GM18511 (cell line): Measurements from ENCODE around the gene TBC1D32.
"Not testable (repeated sequence)": the region's sequence is repeated elsewhere in the genome, so short reads cannot be mapped to it uniquely, and the experiment has no call there.

ENCODE experiments used
- ATAC-seq: cut with Tn5 transposase; IDR thresholded peaks from one replicate; pipeline ENCODE4 v1.9.1; 2021; ENCODE audit warnings: mild to moderate bottlenecking, moderate library complexity; ENCODE audit not compliant: unreplicated experiment

TBC1D32 gene

DNA sequence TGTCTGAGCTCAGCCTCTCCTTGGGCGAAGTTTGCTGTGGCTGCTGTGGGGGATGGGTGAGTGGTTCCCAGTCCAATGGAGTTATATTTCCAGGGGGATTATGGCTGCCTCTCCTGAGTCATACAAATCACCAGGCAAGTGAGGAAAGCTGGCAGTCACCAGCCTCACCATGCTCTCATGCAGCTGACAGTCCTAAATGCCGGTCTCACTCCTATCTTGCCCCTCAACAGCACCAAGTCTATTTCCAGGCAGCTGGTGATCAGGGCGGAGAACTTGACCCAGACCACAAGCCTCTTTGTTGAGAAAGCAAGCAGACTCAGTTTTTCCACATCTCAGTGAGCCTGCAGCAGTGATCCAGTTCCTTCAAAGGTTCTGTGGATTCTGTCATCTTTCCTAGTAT is 98.9 kb downstream of the TBC1D32 start:
- ATAC-seq = no peak

DNA sequence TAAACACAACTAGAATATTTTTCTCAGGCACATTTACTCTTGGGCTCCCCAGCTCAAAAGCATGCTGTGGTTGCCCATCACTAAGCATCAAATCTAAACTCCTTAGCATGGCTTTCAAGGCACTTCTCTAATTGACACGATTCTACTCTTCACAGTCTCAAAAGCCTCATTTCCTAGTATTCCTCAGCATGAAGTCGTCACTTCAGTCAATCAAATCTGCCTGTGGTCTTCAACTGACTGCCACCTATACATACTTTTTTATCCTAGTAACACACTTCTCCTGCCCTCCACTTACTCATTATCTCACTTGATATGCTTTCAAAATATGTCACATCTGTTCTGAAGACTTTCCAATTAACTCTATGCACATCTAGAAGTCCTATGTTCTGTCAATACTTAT is 110.3 kb downstream of the TBC1D32 start:
- no peak for ATAC-seq

DNA sequence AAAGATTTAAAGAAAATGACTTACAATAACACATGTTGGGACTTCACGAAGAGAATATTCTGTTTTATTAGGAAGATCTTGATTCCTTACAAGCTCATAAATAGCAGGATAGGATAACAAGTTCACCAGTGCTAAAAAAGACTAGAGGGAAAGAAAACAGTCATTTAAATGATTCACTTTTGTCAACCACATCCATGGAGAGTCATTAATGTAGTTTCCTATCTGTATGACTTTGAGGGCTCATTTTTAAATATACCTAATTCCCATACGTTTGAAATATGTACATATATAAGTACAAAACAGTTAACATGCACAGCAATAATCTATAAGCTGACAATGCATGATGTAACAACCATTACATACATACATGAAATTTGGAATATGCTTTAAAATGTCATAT is 111.1 kb downstream of the TBC1D32 start:
- ATAC-seq = no peak

DNA sequence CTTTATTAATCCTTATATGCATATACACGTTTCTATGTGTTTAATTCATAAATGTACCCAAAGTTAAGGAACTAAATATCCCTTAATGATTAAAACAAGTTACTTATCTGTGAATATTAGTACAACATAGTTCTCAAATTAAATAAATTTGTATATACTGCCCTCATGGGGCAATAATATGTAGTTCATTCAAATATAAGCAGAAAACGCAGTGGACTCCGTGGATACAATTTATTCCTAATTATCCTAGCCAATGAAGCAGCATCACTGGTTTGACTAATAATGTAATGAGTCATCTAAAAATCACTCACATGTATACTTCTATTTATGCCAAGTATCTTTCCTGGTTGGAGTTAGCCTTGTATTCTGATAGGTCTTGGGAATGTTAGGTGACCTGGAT is 111.6 kb downstream of the TBC1D32 start:
- no peak for ATAC-seq

DNA sequence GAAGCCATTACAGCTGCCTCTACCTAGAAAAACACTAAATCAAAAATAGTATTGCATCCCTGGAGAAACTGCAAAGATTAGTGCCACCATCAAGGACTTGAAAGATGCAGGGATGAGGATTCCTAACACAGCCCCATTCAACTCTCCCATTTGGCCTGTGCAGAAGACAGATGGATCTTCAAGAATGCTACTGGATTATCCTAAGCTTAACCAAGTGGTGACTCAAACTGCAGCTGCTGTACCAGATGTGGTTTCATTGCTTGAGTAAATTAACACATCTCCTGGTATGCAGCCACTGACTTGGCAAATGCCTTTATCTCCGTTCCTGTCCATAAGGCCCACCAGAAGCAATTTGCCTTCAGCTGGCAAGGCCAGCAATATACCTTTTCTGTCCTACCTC is 117.4 kb downstream of the TBC1D32 start:
- ATAC-seq = no peak

DNA sequence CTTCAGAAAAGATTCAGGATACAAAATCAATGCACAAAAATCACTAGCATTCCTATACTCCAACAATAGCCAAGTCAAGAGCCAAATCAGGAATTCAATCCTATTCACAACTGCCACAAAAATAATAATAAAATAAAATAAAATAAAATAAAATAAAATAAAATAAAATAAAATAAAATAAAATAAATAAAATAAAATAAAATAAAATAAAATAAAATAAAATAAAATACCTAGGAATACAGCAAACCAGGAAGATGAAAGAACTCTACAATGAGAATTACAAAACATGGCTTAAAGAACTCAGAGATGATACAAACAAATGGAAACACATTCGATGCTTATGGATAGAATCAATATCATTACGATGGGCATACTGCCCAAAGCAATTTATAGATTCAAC is 120.9 kb downstream of the TBC1D32 start:
- ATAC-seq = not testable (repeated sequence)

DNA sequence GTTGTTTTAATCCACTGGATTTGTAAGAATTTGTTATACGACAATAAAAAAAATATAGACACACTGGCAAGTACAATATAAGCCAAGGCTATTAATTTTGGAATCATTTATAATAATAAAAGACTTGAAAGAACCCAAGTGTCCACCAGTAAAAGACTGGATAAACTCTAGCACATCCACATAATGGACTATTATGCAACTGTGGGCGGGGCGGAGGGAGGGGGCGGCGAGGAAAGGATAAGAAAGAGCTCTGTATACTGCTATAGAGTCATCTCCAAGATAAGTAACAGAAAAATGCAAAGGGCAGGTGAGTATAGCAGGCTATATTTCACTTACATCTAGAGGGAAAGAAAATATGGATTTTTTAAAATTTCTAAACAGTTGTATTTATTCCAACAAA is 123.3 kb downstream of the TBC1D32 start:
- no peak for ATAC-seq

DNA sequence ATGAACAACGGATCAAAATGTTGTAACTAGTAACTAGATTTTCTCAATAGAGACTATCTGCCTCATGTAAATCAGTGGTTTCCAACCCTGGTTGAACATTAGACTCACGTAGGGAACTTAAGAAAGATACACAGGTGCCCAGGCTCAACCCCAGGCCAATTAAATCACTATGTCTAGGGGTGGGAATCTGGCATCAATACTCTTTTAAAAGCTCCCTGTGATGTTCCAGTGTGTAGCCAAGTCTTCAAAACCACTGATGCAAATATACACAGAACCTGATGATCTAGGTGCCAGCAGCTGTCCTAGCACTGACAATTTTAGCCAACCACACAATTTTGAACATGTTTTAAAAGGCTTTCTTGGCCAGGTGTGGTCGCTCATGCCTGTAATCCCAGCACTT is 128.7 kb downstream of the TBC1D32 start:
- peak; percentile 63 for ATAC-seq

DNA sequence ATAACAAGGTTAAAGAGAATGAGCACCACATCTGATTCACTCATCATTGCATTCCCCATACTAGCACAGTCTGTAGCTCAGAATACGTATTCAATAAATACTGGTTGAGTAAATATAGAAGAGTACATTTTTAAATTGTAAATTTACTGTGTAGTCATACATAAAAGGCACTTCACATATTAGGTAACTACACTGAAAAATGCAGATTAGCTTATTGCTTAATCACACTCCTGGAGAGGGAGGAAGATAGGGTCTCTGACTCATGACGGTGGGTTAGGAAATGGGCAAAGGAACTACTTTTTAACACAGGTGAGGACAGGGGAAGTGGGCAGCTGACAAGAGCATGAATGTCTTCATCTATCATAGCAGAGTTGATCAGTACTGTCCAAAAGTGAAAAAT is 133.2 kb downstream of the TBC1D32 start:
- ATAC-seq = no peak

DNA sequence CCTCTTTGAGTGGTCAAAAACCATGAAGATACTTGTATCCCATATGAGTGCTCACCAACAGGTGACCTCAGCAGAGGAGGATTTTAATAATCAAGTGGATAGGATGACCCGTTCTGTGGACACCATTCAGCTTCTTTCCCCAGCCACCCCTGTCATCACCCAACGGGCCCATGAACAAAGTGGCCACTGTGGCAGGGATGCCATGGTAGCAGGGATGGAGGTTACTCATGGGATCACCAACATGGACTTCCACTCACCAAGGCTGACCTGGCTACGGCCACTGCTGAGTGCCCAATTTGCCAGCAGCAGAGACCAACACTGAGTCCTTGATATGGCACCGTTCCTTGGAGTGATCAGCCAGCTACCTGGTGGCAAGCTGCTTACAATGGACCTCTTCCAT is 138.2 kb downstream of the TBC1D32 start:
- not testable (repeated sequence) for ATAC-seq

DNA sequence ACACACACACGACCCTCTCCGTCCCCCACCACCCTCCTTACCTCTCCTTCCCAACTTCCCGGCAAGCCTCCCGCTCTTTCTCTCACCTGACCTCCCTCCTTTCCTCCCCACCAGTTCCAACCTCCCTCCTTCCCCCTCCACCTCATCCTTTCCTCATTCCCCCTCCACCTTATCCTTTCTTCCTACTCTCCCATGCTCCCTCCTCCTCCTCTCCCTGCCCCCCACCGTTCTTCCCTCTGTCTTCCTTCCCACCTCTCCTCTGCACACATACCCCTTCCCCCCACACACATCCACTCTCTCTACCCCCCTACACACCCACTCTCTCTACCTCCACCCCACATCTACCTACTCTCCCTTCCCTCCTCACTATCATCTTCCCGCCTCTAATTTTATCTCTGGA is 144.2 kb downstream of the TBC1D32 start:
- ATAC-seq = no peak

DNA sequence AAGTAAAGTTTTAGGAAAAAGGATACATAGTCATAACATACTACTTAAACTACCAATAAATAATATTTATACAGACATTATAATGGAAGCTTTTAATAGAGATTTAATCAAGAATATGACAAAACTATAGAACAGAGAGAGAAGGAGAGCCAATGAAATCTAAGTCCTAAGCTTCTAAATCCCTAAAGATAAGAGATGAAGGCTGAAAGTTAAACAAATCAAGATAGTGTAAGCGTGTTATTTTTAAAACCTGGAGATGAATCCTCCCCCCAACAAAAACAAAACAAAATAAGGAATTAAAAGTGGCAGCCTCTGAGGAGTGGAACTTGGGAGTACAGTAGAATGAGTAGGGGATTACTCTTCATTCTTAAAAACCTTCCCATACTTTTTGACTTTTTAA is 145.9 kb downstream of the TBC1D32 start:
- no peak for ATAC-seq

DNA sequence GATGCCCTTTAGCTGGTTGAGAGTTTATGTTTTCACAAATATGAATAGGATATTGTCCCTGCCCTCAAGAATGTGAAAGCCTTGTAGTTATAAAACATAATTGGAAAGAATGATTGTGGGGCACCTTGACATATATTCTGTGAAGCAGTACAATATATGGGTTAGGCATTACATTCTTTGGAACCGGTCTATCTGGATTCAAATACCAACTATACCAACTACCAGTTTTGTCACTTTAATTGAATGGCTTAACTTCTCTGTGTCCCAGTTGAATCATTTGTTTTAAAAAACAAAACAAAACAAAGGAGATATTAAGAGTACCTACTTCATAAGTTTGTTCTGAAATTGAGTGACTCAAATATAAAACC is 146.5 kb downstream of the TBC1D32 start:
- ATAC-seq = no peak

DNA sequence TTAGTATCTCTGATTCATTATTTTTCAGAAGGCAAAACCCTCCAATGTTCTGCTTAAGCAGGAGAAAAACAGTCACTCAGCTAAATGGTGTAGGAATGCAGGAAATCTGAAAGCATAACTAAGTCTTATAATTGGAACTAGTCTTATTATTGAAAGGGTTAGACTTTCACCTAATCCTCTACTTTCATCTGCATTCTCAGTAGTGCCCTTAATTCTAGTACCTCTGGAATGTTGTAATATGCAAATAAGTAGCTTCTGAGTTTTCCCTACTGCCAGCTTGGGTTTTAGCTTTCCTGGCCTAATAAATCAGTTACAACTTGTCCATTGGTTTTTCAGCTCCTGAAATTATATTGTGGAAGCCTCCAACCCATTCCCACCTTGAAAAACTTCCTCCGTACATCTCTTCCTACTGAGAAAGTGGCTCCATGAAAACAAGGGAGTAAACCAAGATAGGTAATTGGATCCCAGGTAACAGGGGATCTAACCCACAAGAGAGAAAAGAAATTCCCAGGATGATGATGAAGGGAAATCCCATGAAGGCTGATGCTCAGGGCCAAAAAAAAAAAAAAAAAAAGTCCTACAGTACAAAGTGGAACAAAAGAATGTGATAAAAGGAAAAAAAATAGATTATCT is 147.0 kb downstream of the TBC1D32 start:
- ATAC-seq = no peak

DNA sequence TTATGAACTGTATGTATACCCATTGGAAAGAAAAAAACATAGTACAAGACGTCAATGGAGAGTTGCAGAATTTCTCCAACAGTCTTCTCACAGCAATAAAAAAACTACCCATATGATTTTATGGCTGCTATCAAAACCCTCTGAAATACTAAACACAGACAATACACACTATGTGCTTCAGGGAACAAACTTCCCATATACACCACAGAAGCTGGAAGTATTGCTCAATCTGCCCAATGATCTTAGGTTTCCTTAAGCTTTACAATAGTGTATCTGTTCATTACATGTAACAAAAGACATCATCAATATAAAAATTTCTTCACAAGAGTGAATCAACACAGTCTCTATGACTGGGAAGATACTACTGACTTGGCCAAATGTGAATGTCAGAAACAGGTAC is 150.5 kb downstream of the TBC1D32 start:
- no peak for ATAC-seq

DNA sequence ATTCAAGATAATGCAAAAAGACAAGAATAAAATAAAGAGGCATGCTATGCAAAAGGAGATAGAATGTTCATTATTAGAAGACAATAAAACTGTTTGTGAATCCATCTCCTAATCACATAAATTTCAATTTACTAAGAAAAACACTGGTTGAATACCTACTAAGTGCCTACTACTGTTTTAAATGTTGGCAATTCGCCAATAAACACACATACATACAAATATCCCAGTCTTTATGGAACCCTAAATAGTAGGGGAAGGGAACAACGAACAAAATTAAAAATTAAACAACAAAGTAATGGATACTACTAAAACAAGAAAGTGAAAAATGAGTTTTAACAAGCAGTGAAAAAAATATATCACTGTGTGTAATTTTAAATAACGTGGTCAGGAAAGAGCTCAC is 158.5 kb downstream of the TBC1D32 start:
- ATAC-seq = no peak

DNA sequence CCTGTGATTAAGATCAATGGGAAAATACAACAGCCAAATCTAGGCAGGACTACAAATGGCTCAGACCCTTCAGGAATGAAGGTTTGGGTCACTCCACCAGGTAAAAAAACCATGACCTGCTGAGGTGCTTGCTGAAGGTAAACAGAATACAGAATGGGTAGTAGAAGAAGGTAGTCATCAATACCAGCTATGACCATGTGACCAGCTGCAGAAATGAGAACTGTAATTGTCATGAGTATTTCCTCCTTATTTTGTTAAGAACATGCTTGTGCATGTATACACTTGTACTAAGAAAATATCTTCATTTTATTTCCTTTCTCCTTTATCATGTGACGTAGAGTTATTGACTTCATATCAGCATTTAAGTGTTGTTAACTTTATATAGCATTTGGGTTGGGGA is 161.8 kb downstream of the TBC1D32 start:
- not testable (repeated sequence) for ATAC-seq

DNA sequence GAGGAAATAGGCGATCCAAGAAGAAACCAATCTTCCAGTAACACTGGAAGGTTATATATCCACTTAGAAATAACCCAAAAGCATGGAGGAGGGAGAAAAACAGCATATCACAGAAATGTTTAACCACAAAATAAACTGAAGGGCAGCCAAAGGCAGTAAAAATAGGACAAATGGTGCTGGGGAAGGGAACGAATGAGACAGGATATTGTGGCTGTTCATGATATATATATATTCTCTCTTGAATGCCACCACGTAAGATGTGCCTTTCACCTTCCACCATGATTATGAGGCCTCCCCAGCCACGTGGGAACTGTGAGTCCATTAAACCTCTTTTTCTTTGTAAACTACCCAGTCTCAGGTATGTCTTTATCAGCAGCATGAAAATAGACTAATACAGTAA is 162.4 kb downstream of the TBC1D32 start:
- no peak for ATAC-seq

DNA sequence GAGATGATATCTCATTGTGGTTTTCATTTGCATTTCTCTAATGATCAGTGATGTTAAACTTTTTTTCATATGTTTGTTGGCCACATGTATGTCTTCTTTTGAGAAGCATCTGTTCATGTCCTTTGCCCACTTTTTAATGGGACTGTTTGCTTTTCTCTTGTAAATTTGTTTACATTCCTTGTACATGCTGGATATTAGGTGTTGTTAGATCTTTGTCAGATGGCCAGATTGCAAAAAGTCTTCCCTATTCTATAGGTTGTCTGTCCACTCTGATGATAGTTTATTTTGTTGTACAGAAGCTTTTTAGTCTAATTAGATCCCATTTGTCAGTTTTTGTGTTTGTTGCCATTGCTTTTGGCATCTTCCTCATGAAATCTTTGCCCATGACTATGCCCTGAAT is 172.4 kb downstream of the TBC1D32 start:
- ATAC-seq = no peak

DNA sequence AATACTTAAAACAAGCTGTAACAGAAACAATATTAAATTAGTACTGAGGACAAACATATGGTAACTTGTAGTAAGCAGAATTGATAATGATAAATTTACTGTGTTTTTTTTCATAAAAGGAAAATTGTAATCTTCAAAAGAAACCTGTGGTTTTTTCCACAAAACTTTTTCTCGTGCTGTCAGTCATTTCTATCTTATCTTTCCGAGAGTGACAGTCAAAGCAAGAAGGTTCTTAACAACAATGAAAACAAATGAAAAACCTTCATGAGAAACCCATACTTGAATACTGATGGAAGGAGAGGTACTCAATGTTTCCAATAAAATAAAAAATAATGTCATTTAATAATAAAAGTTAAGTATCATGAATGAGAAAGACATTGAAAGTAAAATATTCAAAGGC is 174.0 kb downstream of the TBC1D32 start:
- no peak for ATAC-seq

DNA sequence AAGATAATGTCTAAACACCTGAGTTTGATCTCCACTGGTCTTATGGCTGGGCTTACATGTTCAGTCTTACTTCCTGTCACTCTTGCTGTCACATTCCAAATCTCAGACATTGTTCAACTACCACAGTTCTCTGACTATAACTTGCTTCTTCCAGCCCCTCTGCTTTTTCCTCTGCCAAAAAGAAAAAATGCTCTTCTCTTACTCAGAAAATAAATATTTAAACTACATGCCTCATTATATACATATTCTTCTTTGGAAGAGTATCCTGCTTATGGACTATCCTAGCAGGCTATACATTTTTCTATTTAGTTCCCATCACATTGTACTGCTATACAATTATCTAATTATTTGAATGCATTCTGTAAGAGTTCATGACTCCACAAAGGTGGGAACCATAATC is 175.4 kb downstream of the TBC1D32 start:
- no peak for ATAC-seq

DNA sequence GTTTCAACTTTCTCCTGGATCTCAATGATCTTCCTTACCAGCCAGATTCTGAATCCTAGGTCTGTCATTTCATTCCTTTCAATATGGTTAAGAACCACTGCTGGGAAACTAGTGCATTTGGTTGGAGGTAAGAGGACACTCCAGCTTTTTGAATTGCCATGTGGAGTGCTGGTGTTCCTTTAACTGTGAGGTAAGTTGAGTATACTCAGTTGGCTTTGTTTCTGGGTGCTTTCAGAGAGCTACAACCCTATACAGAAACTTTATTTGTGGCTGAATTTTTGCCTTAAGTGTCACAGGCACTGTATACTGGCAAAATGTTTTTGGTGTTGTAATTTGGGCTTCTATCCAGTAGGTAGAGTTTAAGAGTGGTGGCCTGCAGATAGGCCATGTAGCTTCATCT is 175.8 kb downstream of the TBC1D32 start:
- ATAC-seq = no peak

DNA sequence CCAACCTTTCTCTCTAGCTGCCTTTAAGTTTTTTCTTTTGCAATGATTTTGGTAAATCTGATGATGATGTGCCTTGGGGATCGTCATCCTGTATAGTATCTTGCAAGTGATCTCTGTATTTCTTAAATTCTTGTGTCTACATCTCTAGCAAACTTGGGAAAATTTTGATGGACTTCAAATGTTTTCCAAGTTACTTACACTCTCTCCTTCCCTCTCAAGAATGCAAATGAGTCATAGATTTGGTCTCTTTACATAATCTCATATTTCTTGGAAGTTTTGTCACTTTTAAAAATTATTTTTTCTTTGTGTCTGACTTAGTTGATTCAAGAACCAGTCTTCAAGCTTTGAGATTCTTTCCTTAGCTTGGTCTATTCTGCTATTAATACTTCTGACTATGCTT is 176.4 kb downstream of the TBC1D32 start:
- no peak for ATAC-seq

DNA sequence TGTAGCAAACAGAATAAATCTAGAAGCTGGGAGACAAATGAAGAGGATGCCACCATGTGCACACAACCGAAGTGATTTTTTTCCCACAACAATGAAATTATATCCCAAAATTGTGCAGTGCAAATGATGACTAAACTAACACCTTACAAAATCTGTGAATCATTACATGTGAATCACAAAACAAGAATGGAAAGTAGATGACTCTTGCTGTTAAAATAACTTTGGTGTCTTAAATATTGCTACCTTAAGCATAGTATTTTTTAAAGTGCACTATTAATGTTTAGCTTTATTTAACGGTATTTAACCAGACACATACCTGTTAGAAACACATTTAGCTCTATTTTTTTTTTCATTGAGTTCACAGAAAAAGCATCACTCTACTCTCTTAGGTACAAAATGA is 190.8 kb downstream of the TBC1D32 start:
- ATAC-seq = no peak
